ENCODE data around the gene HKDC1.

HKDC1 gene

GRCh38 chr10:69217119-69217754 is 2.9 kb upstream of the HKDC1 start:
- no peak for FAIRE-seq

DNA sequence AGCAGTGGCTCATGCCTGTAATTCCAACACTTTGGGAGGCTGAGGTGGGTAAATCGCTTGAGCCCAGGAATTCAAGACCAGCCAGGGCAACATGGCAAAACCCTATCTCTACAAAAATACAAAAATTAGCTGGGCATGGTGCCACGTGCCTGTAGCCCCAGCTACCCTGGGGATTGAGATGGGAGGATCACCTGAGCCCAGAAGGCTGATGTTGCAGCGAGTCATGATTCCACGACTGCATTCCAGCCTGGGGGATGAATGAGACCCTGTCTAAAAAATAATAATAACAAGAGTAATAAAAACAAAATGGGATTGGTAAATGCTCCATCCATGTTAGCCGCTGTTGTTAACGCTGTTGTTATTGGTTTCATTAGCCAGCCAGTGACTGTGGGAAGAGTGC is 1.3 kb upstream of the HKDC1 start:
- no peak for FAIRE-seq

GRCh38 chr10:69220507-69220906 is 375 bp downstream of the HKDC1 start:
- FAIRE-seq = no peak

GRCh38 chr10:69222157-69223027 is 2.3 kb downstream of the HKDC1 start:
- no peak for FAIRE-seq

DNA sequence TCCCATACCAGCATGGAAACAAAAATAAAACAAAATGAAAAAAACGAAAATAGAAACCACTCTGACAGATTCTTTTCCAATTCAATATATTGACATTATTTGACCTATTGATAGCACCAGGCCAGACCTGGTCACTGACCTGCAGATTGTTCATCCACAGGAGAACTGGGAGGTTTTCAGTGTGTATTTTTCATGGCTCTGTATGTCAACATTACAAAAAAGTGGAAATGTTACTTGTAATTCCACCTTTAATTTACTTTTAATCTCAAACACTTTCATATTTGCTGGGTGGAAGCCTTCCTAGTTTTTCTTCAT is 2.9 kb downstream of the HKDC1 start:
- no peak for FAIRE-seq

GRCh38 chr10:69224862-69225657 is 4.9 kb downstream of the HKDC1 start:
- FAIRE-seq = no peak

- FAIRE-seq = no peak
Observed at GRCh38 chr10:69225681-69226080, 5.5 kb downstream of the HKDC1 start.

DNA sequence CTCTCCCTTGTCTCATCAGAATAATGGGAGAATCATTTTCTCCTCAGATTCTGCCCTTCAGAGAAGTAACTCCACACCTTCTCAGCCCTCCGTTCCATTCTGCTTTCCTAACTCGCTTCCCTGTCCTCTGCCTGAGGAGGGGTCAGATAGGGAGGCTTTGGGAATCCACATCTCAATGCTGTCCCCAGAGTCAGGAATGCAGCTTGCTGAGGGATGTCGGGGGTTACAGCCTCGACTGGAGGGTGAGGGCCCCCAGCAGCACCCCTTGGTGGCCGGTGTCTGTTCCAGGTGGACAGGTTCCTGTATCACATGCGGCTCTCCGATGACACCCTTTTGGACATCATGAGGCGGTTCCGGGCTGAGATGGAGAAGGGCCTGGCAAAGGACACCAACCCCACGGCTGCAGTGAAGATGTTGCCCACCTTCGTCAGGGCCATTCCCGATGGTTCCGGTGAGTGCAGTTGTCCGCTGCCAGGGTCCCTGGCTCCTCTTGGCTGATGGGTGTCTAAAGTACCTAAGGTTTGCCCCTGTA is 6.9 kb downstream of the HKDC1 start:
- FAIRE-seq = no peak

- FAIRE-seq = no peak
Observed at GRCh38 chr10:69228151-69228550, 8.0 kb downstream of the HKDC1 start.

GRCh38 chr10:69229616-69229916 is 9.4 kb downstream of the HKDC1 start:
- no peak for FAIRE-seq

GRCh38 chr10:69230128-69230527 is 10.0 kb downstream of the HKDC1 start:
- no peak for FAIRE-seq

DNA sequence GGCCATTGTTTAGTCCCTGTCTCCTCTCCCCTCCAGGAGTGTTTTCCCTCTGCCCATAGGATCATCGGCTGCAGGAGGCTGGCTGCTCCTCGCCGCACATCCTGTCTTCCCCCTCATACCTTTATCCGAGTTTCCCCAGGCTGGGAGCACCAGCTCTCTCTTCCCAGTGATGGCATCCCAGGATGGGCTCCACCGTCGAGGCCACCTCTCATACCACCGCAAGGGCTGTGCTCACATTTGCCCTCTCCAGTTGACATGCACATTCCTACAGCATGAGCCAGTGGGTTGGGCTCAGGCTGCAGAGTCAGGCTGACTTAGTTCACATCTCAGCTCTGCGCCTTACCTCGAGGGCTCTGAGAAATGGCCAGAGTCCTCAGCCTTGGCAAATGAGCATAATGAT is 12.1 kb downstream of the HKDC1 start:
- no peak for FAIRE-seq

- no peak for FAIRE-seq
Observed at GRCh38 chr10:69232736-69233480, 12.8 kb downstream of the HKDC1 start.

DNA sequence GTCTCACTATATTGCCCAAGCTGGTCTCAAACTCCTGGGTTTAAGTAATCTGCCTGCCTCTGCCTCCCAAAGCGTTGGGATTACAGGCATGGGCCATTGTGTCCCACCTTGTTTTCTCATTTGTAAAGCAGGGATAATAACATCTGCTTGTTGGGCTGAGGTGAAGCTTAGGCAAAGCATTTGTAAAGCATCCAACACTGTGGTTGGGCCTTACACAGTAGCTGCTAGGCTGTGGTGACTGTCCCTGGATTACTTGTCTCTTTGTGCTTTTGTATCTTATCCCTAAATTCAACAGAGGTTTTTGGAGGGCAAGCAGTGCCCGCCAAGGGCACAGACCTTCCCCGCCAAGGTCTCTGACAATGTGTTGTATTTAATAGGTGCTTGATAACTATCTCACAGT is 14.3 kb downstream of the HKDC1 start:
- FAIRE-seq = no peak

GRCh38 chr10:69237528-69238159 is 17.5 kb downstream of the HKDC1 start:
- FAIRE-seq = no peak

- no peak for FAIRE-seq
Observed at GRCh38 chr10:69239136-69239535, 19.0 kb downstream of the HKDC1 start.

DNA sequence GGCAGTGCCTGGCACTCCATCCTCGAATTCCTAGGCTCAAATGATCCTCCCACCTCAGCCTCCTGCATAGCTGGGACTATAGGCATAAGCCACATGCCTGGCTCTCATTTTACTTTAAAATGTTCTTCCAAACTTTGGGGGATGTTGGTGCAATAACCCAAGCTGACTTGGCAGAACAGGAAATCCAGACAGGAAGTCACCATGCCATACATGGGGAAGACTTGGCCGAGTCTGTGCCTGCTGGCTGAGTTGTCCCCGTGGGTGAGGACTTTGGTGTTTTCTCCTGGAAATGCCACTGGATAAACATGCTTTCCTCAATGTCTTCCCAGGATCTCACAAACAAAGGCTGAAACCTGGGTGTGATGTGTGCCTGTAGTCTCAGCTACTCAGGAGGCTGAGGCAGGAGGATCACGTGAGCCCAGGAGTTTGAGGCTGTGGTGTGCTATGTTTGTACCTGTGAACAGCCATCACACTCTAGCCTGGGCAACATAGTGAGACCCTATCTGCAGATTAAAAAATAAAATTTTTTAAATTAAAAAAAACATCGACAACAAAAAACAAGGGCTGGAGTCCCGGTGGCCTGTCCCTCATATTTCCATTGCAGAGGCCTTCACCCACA is 19.8 kb downstream of the HKDC1 start:
- no peak for FAIRE-seq

- no peak for FAIRE-seq
Observed at GRCh38 chr10:69240455-69240854, 20.3 kb downstream of the HKDC1 start.

GRCh38 chr10:69241575-69241974 is 21.4 kb downstream of the HKDC1 start:
- no peak for FAIRE-seq

- no peak for FAIRE-seq
Observed at GRCh38 chr10:69242040-69242851, 22.1 kb downstream of the HKDC1 start.

DNA sequence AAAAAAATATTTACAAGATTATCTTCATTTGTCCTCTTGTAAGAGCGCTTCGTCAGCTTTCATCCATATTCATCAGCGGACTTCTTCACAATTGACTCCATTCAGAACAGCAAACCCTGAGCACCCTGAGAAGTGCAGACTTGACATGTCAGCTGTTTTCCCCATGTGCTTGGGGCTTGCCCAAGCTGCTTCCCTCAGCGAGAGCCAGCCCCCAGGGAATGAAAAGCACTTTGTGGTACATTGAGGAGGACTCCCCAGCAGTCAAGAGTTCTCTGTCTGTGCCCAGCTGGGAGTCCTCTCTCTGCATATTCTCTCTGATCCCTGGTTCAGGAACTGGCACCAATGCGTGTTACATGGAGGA is 22.7 kb downstream of the HKDC1 start:
- no peak for FAIRE-seq

All from islet of Langerhans (tissue), 1 donor.